Stimulated activated naive CD4-positive, alpha-beta T cell (primary cell): ENCODE measurements around the gene CDT1.
A peak's percentile ranks its signal among the peaks of the same experiment; 100 is the strongest.

ENCODE experiments used
- DNase-seq, 6 experiments: peaks; one replicate each; lab custom pipeline; 2025; lab: John Stamatoyannopoulos, UW

Gene CDT1

DNA sequence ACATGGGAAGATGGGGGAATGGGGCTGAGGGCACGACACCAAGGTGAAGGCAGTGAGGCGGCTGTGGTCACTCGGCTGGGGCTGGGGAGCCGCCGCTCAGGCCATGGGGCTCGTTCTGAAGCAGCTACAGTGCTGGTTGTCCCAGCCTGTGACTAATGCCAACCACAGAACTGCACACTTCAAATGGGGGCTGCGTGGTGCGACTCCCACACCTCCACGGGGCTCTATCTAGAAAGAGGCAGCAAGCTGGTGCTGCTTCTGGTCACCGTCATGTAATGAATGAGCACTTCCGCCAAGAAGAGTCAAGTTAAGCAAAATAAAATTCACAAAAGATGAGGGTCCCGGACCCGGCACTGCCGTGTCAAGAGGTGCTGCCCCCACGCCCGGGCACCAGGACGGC is 33.2 kb downstream of the CDT1 start:
- DNase-seq = no peak

DNA sequence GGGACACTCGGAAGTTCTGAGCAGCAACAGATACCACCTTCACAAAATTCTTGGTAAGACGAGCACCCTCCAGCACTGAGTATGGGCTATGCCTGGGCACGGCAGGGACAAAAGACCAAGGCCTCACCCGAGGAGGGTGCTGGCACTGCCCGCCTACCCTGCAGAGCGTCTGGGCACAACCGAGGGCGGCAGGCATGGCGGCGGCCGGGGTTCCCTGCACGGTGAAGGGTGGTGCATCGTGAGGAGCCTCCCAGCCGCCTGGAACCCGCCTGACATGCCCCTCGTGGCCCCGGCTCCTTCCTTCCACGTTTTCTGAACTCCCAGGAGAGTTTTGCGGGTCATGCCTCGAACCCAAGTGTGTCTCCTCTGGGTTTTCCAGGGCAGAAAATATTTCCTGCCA is 34.2 kb downstream of the CDT1 start:
- no peak for DNase-seq

DNA sequence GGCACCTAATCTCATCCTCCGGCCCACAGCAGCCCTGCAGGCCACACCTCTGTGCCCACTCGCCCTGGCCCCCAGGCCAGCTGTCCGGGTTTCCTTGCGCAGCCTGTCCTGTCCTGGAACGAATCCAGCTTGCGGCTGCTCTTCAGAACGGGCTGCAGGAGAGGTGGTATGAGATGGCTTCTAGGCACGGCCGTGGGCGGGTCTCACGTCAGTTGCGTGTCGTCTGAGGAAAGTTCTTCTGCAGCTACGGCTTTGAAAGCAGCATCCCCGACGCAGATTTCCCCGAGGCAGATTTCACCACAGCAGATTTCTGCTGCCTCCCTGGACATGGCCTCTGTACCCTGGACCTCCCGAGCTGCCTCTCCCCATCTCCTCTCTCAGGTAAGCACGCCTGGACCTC is 35.0 kb downstream of the CDT1 start:
- DNase-seq = no peak

DNA sequence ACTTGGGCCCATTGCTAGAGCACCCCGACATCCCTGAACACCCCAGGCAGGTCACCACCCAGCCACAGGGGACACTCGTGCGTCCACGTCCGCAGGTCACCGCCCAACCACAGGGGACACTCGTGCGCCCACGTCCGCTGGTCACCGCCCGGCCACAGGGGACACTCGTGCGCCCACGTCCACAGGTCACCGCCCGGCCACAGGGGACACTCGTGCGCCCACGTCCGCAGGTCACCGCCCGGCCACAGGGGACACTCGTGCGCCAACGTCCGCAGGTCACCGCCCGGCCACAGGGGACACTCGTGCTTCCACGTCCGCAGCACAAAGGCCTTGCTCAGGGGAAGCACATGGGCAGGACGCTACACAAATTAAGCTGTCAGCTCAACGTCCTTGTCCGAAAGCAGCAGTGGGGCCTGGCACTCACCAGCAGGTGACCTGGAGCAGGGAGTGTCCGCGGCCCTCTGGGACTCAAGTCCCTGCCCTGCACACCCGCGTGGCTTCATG is 35.5 kb downstream of the CDT1 start:
- no peak for DNase-seq

DNA sequence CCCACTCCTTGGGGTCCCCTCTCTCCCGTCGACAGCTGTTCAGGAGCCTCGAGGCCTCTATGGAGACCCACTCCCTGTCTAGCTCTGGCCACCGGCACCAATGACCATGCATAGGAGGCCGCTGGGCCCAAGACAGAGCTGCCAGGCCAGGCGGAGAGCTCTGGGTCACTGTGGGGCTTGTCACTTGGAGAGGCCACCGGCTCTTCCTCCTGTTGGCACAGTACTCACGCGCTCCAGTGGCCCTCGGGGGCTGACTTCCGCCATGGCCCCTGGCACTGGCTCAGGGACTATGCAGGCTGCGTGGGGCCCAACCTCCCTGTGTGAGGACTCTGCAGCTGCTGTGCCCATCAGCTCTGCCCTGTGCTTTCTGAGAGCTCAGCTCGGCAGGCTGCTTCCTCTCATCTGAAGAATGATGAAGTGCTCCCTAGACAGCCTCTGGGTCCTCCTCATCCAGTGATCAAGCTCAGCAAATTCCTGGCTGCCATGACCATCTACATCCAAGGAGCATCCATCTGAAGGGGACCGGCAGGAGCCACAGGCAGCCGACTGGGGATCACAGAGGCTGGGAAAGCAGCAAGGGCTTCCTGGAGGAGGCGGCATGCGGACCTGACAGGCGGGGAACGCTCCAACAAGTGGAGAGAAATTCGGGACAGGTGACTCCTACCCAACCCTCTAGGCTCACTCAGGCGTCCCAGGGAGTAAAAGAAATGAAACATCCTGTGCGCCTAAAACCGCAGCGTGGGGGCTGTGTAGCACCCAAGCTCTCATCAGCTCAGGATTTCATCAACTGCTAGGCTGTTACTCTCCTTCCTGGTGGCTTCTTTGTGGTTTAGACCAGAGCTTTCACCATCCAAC is 36.4 kb downstream of the CDT1 start:
- no peak for DNase-seq

DNA sequence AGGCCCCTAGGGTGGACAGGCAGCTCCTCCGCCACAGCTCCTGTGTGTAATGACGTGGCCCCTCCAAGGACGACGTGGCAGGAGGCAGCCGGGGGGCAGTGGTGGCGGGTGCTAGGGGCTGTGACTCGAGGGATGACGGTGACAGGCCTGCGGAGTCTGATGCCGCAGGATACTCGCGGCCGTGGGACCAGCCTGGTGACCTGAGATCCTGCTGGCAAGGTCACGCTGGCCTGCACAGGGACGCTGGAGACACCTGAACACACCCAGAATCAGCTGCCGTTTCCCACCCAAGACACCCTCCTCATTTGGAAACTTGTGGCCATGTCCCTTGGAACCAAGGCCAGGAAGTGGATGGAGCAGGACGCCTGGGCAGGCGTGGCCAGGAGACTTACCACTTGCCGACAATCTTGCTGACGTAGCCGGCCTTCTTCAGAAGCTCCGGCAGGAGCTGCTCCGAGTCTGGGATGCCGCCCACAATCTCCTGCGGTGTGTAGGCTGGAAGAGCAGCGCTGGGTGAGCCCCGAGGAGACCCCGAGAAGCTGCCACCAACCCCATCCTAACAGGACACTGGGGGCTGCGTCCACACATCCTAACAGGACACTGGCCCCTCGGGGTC is 37.1 kb downstream of the CDT1 start:
- DNase-seq = no peak

DNA sequence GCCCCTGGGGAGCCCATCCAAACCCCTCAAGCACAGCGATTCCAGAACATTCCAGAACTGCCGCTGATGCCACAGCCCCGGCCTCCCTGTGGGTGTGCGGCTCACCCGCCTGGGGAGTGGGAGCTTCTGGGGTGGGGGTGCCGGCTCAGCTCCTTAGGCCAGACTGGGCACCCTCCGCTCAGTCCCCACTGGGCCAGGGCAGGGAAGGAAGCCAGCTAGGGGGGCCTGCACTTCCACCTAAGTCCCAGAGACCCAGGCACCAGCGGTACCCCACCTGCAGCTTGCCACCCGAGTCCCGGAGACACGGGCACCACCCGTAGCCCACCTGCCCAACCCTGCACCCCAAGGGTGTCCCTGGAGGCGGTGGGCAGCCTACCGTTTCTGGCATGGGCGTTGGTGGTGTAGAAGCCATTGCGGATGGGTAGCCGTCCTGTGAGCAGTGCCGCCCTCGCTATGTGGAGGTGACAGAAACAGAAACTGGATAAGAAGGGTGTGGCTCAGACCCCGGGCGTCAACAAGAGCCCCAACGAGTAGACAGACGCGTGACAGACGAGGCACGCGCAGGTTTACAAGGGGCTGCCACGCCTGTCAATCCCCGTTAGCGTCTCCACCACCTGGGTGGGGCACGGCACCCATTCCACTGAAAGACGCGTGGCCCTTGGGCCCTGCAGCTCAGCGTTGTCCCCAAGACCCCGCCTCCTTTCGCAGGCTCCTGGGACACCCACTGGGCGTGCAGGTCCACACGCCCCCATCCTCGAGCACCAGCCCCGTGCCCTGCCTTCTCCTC is 38.1 kb downstream of the CDT1 start:
- DNase-seq = no peak

DNA sequence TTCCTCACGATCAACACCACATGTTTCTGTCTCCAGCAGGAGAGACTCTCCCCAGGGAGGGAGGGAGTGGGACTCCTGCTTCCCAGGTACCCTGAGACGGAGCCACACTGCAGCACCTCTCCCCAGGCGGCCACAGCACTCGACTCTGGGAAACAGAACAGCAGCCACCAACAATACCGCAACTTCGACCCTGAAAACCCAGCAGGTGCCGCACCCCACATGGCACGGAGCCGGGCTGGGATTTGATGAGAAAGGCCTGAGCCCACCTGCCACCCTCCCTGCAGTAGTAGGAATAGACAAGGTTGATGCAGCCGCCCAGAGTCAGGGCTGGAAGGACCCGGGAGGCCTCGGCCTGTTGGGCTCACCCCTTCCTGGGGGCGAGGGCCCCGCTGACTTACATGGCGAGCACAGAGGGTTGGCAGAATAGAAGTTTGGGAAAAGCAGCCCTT is 38.7 kb downstream of the CDT1 start:
- DNase-seq = no peak

DNA sequence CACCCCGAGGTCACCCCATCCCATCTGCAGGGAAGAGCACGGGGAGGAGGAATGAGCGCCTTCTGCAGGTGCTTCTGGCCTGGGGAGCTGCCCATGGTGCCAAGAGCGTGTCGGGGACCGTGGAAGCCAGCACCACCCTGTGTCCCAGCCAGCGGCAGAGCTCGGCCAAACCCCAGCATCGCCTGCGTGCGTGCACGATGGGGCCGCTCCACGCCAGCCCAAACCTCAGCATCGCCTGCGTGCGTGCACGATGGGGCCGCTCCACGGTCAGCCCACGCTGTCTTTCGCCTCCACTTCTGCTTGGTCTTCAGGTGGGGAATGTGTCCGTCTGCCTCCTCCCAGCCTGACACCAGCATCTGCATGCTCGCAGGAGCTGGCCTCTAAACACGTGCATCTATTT is 39.2 kb downstream of the CDT1 start:
- DNase-seq = no peak

DNA sequence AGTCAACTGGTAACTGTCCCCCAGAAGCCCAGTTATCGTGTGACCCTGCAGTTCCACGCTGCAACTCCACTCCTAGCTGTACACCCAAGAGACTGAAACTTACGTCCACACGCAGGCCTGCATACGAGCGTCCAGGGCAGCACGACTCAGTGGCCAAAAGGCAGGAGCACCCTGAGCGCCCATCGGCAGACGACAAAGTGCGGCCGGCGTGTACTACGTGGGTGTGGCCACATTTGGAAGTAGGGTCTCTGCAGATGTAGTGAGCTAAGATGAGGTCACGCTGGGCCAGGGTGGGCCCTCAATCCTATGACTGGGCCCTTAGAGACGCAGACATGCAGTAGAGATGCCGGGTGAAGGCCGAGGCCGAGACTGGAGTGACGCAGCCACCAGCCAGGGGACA is 39.7 kb downstream of the CDT1 start:
- no peak for DNase-seq

DNA sequence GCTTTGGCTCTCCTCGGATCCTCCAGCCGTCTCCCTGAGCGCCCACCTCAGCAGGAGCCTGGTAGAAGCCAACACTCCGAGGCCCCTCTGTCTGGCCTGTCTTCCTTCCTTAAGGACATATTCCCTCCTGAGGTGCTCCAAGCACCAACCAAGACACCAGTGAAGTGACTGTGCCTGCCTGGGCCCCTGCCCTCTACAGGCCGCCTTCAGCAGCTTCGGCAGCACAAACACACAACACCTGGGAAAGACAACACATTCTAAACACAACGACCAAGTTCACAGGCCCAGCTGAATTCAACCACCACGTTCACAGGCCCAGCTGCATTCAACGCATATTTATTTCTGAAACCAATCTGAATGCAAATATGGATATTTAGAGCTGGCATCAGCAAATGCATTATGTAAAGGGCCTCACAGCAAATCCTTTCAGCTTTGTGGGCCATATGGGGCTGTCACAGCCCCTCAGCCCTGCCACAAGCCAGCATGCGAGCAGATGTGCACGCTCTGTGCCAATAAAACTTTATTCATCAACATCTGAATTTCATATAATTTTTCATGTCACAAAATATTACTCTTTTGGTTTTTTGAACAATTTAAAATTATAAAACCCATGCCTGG is 40.9 kb downstream of the CDT1 start:
- no peak for DNase-seq

DNA sequence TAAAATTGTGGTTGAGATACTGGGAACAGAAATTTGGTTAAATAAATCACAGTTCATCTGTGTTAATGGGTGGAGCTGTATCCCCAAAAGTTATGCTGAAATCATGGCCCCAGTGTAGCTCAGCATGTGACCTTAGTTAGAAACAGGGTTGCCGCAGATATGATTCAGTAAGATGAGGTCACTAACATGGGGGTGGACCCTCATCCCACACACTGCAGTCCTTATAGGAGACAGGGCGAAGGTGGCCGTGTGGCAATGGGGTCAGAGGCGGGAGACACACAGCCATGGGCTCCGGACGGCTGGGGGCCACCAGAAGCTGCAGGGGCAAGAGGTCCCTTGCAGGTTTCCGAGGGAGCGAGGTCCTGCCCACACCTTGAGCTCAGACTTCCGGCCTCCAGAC is 42.5 kb downstream of the CDT1 start:
- no peak for DNase-seq

DNA sequence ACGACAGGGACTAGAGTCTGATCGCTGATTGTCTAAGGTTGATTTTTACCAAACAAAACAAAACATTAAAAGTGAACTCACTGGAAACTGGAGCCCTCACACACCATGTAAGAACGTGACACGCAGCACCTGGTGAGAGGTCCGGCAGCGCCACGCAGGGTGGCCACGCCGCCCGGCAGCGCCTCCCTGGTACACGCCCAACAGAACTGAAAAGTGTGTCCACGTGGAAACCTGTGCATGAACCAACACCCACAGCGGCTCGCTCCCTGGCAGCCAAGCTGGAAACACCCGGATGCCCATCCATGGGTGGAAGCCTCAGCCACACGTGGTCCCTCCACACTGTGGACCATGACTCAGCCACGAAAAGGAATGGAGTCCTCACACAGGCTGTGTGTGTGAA is 44.1 kb downstream of the CDT1 start:
- no peak for DNase-seq

DNA sequence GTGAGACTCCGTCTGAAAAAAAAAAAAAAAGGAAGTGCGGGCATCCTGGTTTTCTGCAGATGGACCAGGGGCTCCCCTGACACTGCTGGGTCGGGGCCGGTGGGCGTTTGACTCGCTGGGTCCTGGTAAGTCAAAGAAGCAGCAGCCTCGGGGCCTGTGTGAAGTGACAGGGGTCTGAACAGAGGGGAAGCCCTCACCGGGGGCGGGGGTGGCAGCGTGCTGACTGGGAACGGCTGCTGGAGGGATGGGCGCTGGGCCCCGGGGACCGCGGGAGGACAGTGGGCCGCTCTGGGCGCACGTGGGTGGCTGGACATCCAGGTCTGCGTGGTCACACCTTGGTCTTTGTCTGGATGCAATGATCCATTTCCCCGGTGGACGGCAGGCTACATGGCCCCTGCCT is 45.0 kb downstream of the CDT1 start:
- DNase-seq = no peak

DNA sequence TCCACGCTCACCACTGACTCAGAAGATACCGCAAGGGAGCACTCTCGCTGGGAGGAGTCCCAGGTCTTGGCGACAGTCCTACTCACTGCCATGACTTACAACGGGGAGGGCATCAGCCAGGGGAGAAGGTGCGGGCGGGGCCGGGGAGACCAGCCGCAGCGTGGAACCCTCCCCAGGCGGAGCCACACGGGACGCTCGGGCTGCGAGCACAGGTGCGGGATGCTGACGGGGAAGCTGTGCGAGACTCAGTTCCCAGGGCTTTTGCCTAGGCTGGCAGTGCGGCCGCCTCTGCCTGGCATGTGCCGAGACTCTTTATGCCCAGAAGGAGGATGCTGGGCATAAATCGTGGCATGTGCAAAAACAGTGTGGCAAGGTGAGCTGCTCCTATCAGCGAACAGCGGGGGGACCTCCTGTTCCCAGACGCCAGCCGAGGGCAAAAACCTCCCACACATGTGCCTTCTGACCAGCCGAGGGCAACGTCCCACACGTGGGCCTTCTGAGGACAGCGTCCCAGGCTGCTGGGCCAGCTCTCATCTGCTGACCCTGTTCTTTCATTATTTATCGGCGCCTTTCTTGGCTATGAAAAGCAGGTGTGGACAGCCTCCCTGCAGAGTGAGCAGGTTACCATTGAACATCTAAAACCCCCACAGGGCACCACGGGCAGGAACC is 47.1 kb downstream of the CDT1 start:
- no peak for DNase-seq

DNA sequence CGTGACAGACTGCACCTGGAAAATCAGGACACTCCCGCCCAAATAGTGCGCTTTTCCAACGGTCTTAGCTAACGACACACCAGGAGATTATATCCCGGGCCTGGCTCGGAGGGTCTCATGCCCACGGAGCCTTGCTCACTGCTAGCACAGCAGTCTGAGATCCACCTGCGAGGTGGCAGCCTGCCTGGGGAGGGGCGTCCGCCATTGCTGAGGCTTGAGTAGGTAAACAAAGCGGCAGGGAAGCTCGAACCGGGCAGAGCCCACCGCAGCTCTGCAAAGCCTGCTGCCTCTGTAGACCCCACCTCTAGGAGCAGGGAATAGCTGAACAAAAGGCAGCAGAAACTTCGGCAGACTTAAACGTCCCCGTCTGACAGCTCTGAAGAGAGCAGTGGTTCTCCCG is 48.0 kb downstream of the CDT1 start:
- DNase-seq = no peak

DNA sequence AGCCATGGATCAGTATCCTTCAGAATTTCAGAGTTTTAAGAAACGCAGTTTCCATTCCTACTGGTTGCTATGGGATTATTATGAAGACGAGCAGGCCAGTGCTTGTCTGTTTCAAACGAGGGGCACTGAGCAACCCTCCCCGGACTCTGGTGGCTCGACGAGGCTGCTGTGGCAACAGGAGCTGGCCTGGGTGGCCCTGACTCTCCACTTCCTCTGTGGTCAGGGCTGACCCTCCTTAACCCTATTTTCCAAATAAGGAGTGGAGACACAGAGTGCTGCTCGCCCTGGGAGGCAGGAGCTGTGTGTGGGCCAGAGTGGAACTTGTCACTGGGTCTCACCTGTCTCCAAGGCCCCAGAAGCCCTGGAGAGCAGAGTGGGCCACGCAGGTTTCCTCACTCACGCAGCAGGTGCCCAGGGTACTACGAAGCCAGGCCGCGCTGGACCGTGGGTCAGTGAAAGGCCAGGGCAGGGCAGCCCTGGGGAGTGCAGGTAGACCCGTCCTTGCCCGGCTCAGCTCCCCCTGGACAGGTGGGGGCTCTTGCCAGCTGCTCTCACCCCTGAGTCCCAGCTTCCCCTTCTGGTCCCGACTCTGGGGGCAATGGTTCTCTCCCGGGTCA is 49.8 kb downstream of the CDT1 start:
- DNase-seq = no peak

DNA sequence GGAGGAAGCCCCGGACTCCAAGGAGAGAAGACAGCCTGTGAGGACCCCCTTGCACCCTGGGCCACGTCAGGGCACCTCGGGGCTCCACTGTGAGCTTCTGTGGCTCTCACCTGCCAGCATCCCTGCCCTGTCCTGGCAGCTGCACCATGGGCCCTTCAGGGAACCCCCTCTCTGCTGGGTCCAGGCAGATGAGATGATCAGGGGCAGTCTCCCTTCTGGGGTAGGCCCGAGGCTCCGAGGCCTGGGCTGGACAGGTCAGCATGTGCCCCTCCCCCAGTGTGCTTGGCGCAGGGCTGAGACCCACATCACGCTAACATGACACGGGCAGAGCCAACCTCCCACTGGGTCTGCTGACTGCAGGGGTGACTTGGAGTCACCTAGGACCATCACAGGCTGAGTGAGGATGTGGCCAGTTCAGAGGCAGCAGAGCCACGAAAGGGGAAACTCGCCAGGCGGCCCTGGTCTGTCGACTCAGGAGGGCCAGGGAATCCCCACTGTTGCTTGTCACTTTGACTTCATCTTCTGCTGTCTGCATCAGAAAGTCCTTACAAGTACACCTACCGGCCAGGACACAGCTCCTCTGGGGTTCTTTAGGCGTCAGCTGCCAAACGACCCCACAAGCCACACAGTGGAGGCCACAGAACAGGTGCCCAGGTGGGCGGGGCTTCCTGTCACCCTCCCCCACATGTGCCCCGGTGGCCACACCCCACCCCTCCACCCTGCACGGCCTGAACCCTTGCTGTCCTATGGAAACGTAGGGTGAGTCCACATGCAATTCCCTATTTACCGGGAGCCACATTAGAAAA is 50.9 kb downstream of the CDT1 start:
- DNase-seq = peak in 1 of 6 experiments; percentile 10

DNA sequence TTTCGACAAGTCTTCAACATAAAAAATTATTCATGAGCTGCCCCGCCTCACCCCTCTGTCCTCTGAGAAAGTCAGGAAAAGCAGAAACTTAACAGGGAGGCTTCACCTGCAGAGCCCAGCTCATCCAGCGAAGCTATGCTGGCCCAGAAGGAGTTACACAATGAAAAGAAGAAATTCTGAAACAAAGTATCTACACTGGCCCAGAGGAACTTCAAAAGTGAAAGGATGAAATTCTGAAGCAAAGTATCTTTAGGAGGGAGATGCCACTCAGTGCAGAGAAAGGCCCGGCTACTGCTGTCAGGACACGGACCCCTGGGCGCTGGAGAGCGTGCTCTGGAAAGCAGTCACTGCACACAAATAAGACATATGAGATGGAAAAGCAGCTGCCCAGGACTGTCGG is 51.6 kb downstream of the CDT1 start:
- no peak for DNase-seq

DNA sequence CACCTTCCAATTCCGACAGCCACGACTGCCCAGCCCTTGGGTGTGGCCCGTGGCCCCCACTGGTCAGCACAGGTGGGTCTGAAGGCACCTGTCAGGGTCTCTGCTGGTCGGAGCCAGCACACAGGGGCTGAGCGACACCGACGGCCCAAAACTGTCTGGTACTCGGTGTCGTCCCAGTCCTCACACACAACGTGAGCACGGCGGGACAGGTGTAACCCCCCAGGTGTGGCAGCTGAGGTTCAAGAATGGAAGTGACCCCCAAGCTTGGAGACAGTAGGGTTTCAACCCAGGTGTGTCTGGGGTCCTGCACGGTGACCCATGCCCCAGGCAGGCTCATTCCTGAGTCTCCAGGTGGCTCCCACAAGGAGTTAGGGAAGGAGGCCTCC is 52.1 kb downstream of the CDT1 start:
- no peak for DNase-seq
